Liver (tissue), 9 donors: Measurements from ENCODE around the gene IRF3. TPM values are rescaled to one million over a fixed set of nuclear protein-coding genes. Genes with fewer than 3 reads are reported as not detected.

Experiments
- DNase-seq: peaks from one replicate; pipeline ENCODE4 v3.0.0-alpha.2; 2017; ENCODE audit warnings: low spot score
- H3K27ac ChIP-seq, 2 donors: one replicate each; pipeline ENCODE4 v1.7.0; 2013; ENCODE audit warnings: inconsistent platforms in 2 of 2, low read length in 2 of 2, control low read depth in 1 of 2, low read depth in 1 of 2, mild to moderate bottlenecking in 1 of 2
- H3K27me3 ChIP-seq, 4 donors: one replicate each; pipeline versions ENCODE4 v1.6.1 to v1.7.0; 2013; ENCODE audit warnings: low read length in 3 of 4, inconsistent platforms in 1 of 4, mild to moderate bottlenecking in 1 of 4, moderate library complexity in 1 of 4; ENCODE audit not compliant: control insufficient read depth in 4 of 4, insufficient read depth in 4 of 4
- H3K36me3 ChIP-seq, 4 donors: one replicate each; pipeline versions ENCODE4 v1.6.1 to v1.7.0; 2013; ENCODE audit warnings: low read length in 3 of 4, mild to moderate bottlenecking in 3 of 4, low read depth in 1 of 4, moderate library complexity in 1 of 4; ENCODE audit not compliant: control insufficient read depth in 4 of 4, insufficient read depth in 3 of 4
- H3K4me1 ChIP-seq, 4 donors: one replicate each; pipeline versions ENCODE4 v1.6.1 to v1.7.0; 2013; ENCODE audit warnings: low read length in 3 of 4, mild to moderate bottlenecking in 3 of 4, moderate library complexity in 1 of 4; ENCODE audit not compliant: control insufficient read depth in 4 of 4, insufficient read depth in 4 of 4
- H3K4me3 ChIP-seq, 3 donors: one replicate each; pipeline versions ENCODE4 v1.6.1 to v1.7.0; 2013; ENCODE audit warnings: low read length in 3 of 3, control low read depth in 1 of 3, low read depth in 1 of 3, mild to moderate bottlenecking in 1 of 3
- H3K9ac ChIP-seq, 2 donors: one replicate each; pipeline ENCODE4 v1.7.0; 2013; ENCODE audit warnings: low read length in 2 of 2, mild to moderate bottlenecking in 2 of 2, moderate library complexity in 2 of 2, control low read depth in 1 of 2, low read depth in 1 of 2
- H3K9me3 ChIP-seq, 4 donors: one replicate each; pipeline versions ENCODE4 v1.6.1 to v1.7.0; 2013; ENCODE audit warnings: low read length in 3 of 4; ENCODE audit not compliant: control insufficient read depth in 4 of 4
- ATF3 ChIP-seq: IDR thresholded peaks from 2 replicates; pipeline ENCODE4 v1.6.1; 2016; ENCODE audit warnings: antibody characterized with exemption
- CTCF ChIP-seq: fragments of 150-350 bp; IDR thresholded peaks from 2 replicates; pipeline ENCODE4 v1.5.1; 2017; ENCODE audit warnings: improper control_type of control experiment, low read depth, low read length; ENCODE audit not compliant: missing input control
- EGR1 ChIP-seq, 2 donors: IDR thresholded peaks; 2 replicates each; pipeline ENCODE4 v1.6.1; 2016 to 2018; ENCODE audit warnings: antibody characterized with exemption in 2 of 2, low read depth in 2 of 2
- FOXA1 ChIP-seq: IDR thresholded peaks from 2 replicates; pipeline ENCODE4 v1.6.1; 2016; ENCODE audit warnings: antibody characterized with exemption
- FOXA2 ChIP-seq: IDR thresholded peaks from 2 replicates; pipeline ENCODE4 v1.6.1; 2016; ENCODE audit warnings: antibody characterized with exemption
- GABPA ChIP-seq, 2 donors: IDR thresholded peaks in 1 of 2; conservative IDR thresholded peaks in 1 of 2; 2 replicates each; pipeline ENCODE4 v1.6.1; 2016; ENCODE audit warnings: antibody characterized with exemption in 2 of 2, mild to moderate bottlenecking in 1 of 2, moderate library complexity in 1 of 2
- HNF4A ChIP-seq, 2 donors: conservative IDR thresholded peaks; 2 replicates each; pipeline ENCODE4 v1.6.1; 2016; ENCODE audit warnings: antibody characterized with exemption in 2 of 2, mild to moderate bottlenecking in 2 of 2
- HNF4G ChIP-seq: IDR thresholded peaks from 2 replicates; pipeline ENCODE4 v1.6.1; 2016; ENCODE audit warnings: antibody characterized with exemption
- JUND ChIP-seq, 2 donors: IDR thresholded peaks; 2 replicates each; pipeline ENCODE4 v1.6.1; 2016; ENCODE audit warnings: antibody characterized with exemption in 2 of 2
- MAX ChIP-seq: IDR thresholded peaks from 2 replicates; pipeline ENCODE4 v1.6.1; 2016; ENCODE audit warnings: antibody characterized with exemption
- NR2F2 ChIP-seq: IDR thresholded peaks from 2 replicates; pipeline ENCODE4 v1.6.1; 2016; ENCODE audit warnings: antibody characterized with exemption
- RAD21 ChIP-seq, 2 donors: IDR thresholded peaks; 2 replicates each; pipeline ENCODE4 v1.6.1; 2016; ENCODE audit warnings: antibody characterized with exemption in 2 of 2, mild to moderate bottlenecking in 2 of 2
- REST ChIP-seq: IDR thresholded peaks from 2 replicates; pipeline ENCODE4 v1.6.1; 2016; ENCODE audit warnings: antibody characterized with exemption, mild to moderate bottlenecking
- RXRA ChIP-seq, 2 donors: IDR thresholded peaks; 2 replicates each; pipeline ENCODE4 v1.6.1; 2017 to 2018; ENCODE audit warnings: antibody characterized with exemption in 2 of 2, mild to moderate bottlenecking in 1 of 2
- SP1 ChIP-seq: IDR thresholded peaks from 2 replicates; pipeline ENCODE4 v1.6.1; 2018; ENCODE audit warnings: antibody characterized with exemption, mild to moderate bottlenecking
- TAF1 ChIP-seq: conservative IDR thresholded peaks from 2 replicates; pipeline ENCODE4 v1.6.1; 2016; ENCODE audit warnings: antibody characterized with exemption, mild to moderate bottlenecking
- YY1 ChIP-seq: IDR thresholded peaks from 2 replicates; pipeline ENCODE4 v1.6.1; 2016; ENCODE audit warnings: antibody characterized with exemption, mild to moderate bottlenecking
- ZBTB33 ChIP-seq: IDR thresholded peaks from 2 replicates; pipeline ENCODE4 v1.6.1; 2016; ENCODE audit warnings: antibody characterized with exemption
- WGBS: extraction: QIAGEN DNeasy Blood & Tissue Kit; methylation state at CpG from one replicate; pipeline ENCODE4 v1.1.7; 2013; 5-methylcytosine and 5-hydroxymethylcytosine counted together
- polyA plus RNA-seq, 2 donors: library from polyadenylated mRNA; stranded (reverse) in 1 of 2; unstranded in 1 of 2; fragments of 200-250 nt in 1 of 2; fragments of >200 nt in 1 of 2; fragmentation: Nextera tagmentation in 1 of 2; extraction: Ambion mirVana in 1 of 2; gene quantifications; one replicate each; pipeline versions ENCODE4 v1.2.1 to v1.2.3, GENCODE V29; 2013 to 2015
- total RNA-seq, 2 donors: library from RNA; depleted of rRNA; stranded (reverse); fragments of >200 nt; gene quantifications; one replicate each; pipeline ENCODE4 v1.2.3, GENCODE V29; 2014
- donor health status: healthy.
- donor health status: healthy.
- donor health status: healthy.
- donor health status: healthy.
- donor health status: healthy.

The IRF3 gene
- total and polyA plus RNA-seq, 4 donors = 18.2 to 33.6 (median 28.1) TPM

GRCh38 chr19:49684983-49685553 lies 19.4 kb upstream of the IRF3 start:
- WGBS = 93% methylated on average over 13 of the region's 13 CpGs
- H3K4me3 ChIP-seq = no peak overlapping the region
- TF ChIP-seq JUND (IDR thresholded peaks at IDR 0.05) = no peak
- no peak for TF ChIP-seq REST
- no peak for TF ChIP-seq HNF4A (conservative IDR thresholded peaks at IDR 0.05)
- TF ChIP-seq RAD21 (IDR thresholded peaks at IDR 0.05) = no peak
- TF ChIP-seq RXRA (IDR thresholded peaks at IDR 0.05) = no peak
- no peak for TF ChIP-seq ZBTB33
- TF ChIP-seq NR2F2 = no peak
- no peak for TF ChIP-seq FOXA2
- TF ChIP-seq GABPA (IDR thresholded peaks at IDR 0.05 in 1 of 2, conservative IDR thresholded peaks at IDR 0.05 in 1 of 2) = no peak
- TF ChIP-seq FOXA1 = no peak
- no peak for TF ChIP-seq ATF3
- no peak for TF ChIP-seq CTCF
- TF ChIP-seq MAX = no peak
- TF ChIP-seq SP1 = no peak
- no peak for TF ChIP-seq HNF4G
- TF ChIP-seq TAF1 = no peak
- TF ChIP-seq YY1 = no peak
- TF ChIP-seq EGR1 (IDR thresholded peaks at IDR 0.05; ENCODE audit: low read depth in 2 of 2) = no peak
- no peak for DNase-seq
- no peak overlapping the region for H3K9ac ChIP-seq
- H3K27ac ChIP-seq = no peak overlapping the region
- H3K9me3 ChIP-seq = no peaks in the 10 kb centered on the region
- H3K27me3 ChIP-seq = no peaks in the 10 kb centered on the region
- peaks cover 4 to 31% (median 17%) of the 10 kb centered on the region in 4 donors for H3K4me1 ChIP-seq
- H3K36me3 ChIP-seq = peaks cover 6 to 49% (median 16%) of the 10 kb centered on the region in 4 donors
